ENCODE data around the gene MX1. TPM values are rescaled to one million over a fixed set of nuclear protein-coding genes. Genes with fewer than 3 reads are reported as not detected.

MX1 gene
- 10 to 100 TPM; 10.5 to 23.8 (median 17.3) TPM for total RNA-seq

- TF ChIP-seq CTCF (IDR thresholded peaks at IDR 0.05) (no peak), EP300 (IDR thresholded peaks at IDR 0.05) (peak in 1 of 2 donors; percentile 86), POLR2A (IDR thresholded peaks at IDR 0.05) (peak; percentile 32 to 56)
- Histone ChIP-seq H3K27ac (peak within 1 kb of the TSS; percentile 13 to 86 (median 64)), H3K27me3 (no peaks in the 10 kb centered on the region), H3K9me3 (no peaks in the 10 kb centered on the region), H3K4me3 (peak within 1 kb of the TSS; percentile 55 to 80 (median 68)), H3K36me3 (peaks cover 0 to 21% (median 0%) of the 10 kb centered on the region in 3 donors), H3K4me1 (peaks cover 0 to 40% (median 6%) of the 10 kb centered on the region in 4 donors)
- WGBS, 2 donors, result 2 to 3% methylated on average over 49 to 54 of the region's 65 CpGs
- peak; percentile 57 to 64 for DNase-seq (ENCODE audit: low spot score in 2 of 2)
Observed at GRCh38 chr21:41425954-41426675, at the start of gene MX1. Gene MX1 (plus strand): TSS chr21:41426239. CDS start chr21:41432071, 5,832 bp downstream.

- no peak overlapping the region for H3K4me3 ChIP-seq
- H3K36me3 ChIP-seq, result peaks cover 0 to 59% (median 0%) of the 10 kb centered on the region in 3 donors
- H3K9me3 ChIP-seq, result no peaks in the 10 kb centered on the region
- no peak overlapping the region for H3K27ac ChIP-seq
- H3K4me1 ChIP-seq, result no peaks in the 10 kb centered on the region
- TF ChIP-seq EP300 (IDR thresholded peaks at IDR 0.05), result no peak
- no peaks in the 10 kb centered on the region for H3K27me3 ChIP-seq
- no peak for DNase-seq (ENCODE audit: low spot score in 2 of 2)
- 85 to 97% methylated on average over 9 to 16 of the region's 16 CpGs for WGBS, 2 donors
Observed at GRCh38 chr21:41377715-41378114, 48.3 kb upstream of the MX1 start.

GRCh38 chr21:41378849-41379248 lies 47.2 kb upstream of the MX1 start:
- TF ChIP-seq CTCF (IDR thresholded peaks at IDR 0.05), result no peak
- no peak for TF ChIP-seq EP300 (IDR thresholded peaks at IDR 0.05)
- TF ChIP-seq POLR2A (IDR thresholded peaks at IDR 0.05), result no peak
- peaks cover 0 to 67% (median 0%) of the 10 kb centered on the region in 3 donors for H3K36me3 ChIP-seq
- 74 to 79% methylated on average over 6 to 7 of the region's 8 CpGs for WGBS, 2 donors
- H3K4me1 ChIP-seq, result no peaks in the 10 kb centered on the region
- DNase-seq (ENCODE audit: low spot score in 2 of 2), result no peak
- no peaks in the 10 kb centered on the region for H3K27me3 ChIP-seq
- H3K4me3 ChIP-seq, result no peak overlapping the region
- no peak overlapping the region for H3K27ac ChIP-seq
- no peaks in the 10 kb centered on the region for H3K9me3 ChIP-seq

GRCh38 chr21:41379901-41380300 lies 46.1 kb upstream of the MX1 start:
- no peaks in the 10 kb centered on the region for H3K9me3 ChIP-seq
- H3K36me3 ChIP-seq, result peaks cover 0 to 67% (median 0%) of the 10 kb centered on the region in 3 donors
- TF ChIP-seq POLR2A (IDR thresholded peaks at IDR 0.05) (no peak), CTCF (IDR thresholded peaks at IDR 0.05) (no peak), EP300 (IDR thresholded peaks at IDR 0.05) (no peak)
- no peaks in the 10 kb centered on the region for H3K27me3 ChIP-seq
- no peak for DNase-seq (ENCODE audit: low spot score in 2 of 2)
- no peaks in the 10 kb centered on the region for H3K4me1 ChIP-seq
- no peak overlapping the region for H3K4me3 ChIP-seq
- WGBS, 2 donors, result 89 to 92% methylated on average over 12 of the region's 12 CpGs
- no peak overlapping the region for H3K27ac ChIP-seq

- H3K9me3 ChIP-seq, result no peaks in the 10 kb centered on the region
- no peak for DNase-seq (ENCODE audit: low spot score in 2 of 2)
- no peak overlapping the region for H3K27ac ChIP-seq
- H3K4me3 ChIP-seq, result no peak overlapping the region
- peaks cover 0 to 8% (median 0%) of the 10 kb centered on the region in 4 donors for H3K4me1 ChIP-seq
- H3K36me3 ChIP-seq, result peaks cover 0 to 67% (median 0%) of the 10 kb centered on the region in 3 donors
- TF ChIP-seq POLR2A (IDR thresholded peaks at IDR 0.05) (no peak), CTCF (IDR thresholded peaks at IDR 0.05) (no peak), EP300 (IDR thresholded peaks at IDR 0.05) (no peak)
- no peaks in the 10 kb centered on the region for H3K27me3 ChIP-seq
Observed at GRCh38 chr21:41381731-41382130, 44.3 kb upstream of the MX1 start.

Measured in tibial nerve (tissue), 4 donors.